C4-2B (cell line): ENCODE results near the gene CDCA7L.

Experiments
- ZFX ChIP-seq: fragments of 450-650 bp; IDR thresholded peaks from 2 replicates; pipeline ENCODE4 v1.6.1; 2017
- TF ChIP-seq, protein P1 (sequence below): fragments of 450-650 bp; conservative IDR thresholded peaks from 2 replicates; pipeline ENCODE4 v1.5.1; 2017; ENCODE audit warnings: mild to moderate bottlenecking

DNA sequence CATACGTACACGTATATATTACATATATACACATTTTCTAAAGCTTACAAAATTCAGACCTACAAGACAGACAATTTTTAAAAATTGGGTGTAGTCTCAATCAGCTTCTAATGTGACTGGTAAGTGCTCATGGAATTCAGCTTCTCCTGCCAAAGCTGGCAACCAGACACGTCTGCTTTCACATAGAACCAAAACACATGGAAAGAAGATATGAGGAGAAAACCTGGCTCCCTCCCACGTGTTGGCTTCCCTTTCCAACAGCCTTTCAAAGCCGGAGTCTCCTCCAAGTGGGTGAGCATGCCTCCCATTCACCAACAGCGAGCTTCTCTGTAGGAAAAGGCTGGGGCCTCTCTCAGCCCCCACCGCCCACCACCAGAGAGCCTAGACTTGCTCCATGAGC, 33.4 kb downstream of the CDCA7L start:
- TF ChIP-seq, protein P1, sequence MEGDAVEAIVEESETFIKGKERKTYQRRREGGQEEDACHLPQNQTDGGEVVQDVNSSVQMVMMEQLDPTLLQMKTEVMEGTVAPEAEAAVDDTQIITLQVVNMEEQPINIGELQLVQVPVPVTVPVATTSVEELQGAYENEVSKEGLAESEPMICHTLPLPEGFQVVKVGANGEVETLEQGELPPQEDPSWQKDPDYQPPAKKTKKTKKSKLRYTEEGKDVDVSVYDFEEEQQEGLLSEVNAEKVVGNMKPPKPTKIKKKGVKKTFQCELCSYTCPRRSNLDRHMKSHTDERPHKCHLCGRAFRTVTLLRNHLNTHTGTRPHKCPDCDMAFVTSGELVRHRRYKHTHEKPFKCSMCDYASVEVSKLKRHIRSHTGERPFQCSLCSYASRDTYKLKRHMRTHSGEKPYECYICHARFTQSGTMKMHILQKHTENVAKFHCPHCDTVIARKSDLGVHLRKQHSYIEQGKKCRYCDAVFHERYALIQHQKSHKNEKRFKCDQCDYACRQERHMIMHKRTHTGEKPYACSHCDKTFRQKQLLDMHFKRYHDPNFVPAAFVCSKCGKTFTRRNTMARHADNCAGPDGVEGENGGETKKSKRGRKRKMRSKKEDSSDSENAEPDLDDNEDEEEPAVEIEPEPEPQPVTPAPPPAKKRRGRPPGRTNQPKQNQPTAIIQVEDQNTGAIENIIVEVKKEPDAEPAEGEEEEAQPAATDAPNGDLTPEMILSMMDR = no peak
- no peak for TF ChIP-seq ZFX
